Astrocyte (in vitro differentiated cells and primary cell): ENCODE data around the gene PRAC1. TPM values are rescaled to one million over a fixed set of nuclear protein-coding genes. Genes with fewer than 3 reads are reported as not detected.

Experiments used
- DNase-seq: peaks from one replicate; pipeline ENCODE4 v3.0.0-alpha.2; 2010; ENCODE audit warnings: low read depth
- FAIRE-seq: peaks from 2 replicates; lab custom pipeline; 2011; peaks lifted over from hg19 to GRCh38; lab: Jason Lieb, UNC
- H2AFZ ChIP-seq: 2 replicates; pipeline ENCODE4 v1.6.0; 2012; ENCODE audit warnings: low read depth, low read length, inconsistent platforms
- H3K27ac ChIP-seq: 2 replicates; pipeline ENCODE4 v1.5.1; 2011; ENCODE audit warnings: low read depth, low read length, inconsistent platforms
- H3K27me3 ChIP-seq: 2 replicates; pipeline ENCODE4 v1.6.0; 2011; ENCODE audit warnings: low read length, inconsistent platforms; ENCODE audit not compliant: insufficient read depth
- H3K36me3 ChIP-seq: 2 replicates; pipeline ENCODE4 v1.5.1; 2011; ENCODE audit warnings: low read length, inconsistent platforms; ENCODE audit not compliant: insufficient read depth
- H3K4me1 ChIP-seq: 2 replicates; pipeline ENCODE4 v1.5.1; 2011; ENCODE audit warnings: low read length, inconsistent platforms; ENCODE audit not compliant: insufficient read depth
- H3K4me2 ChIP-seq: 2 replicates; pipeline ENCODE4 v1.6.0; 2012; ENCODE audit warnings: low read length, inconsistent platforms
- H3K4me3 ChIP-seq: 2 replicates; pipeline ENCODE4 v1.5.1; 2011; ENCODE audit warnings: low read depth, mild to moderate bottlenecking, low read length, inconsistent platforms; ENCODE audit not compliant: insufficient read depth
- H3K79me2 ChIP-seq: 2 replicates; pipeline ENCODE4 v1.6.0; 2012; ENCODE audit warnings: mild to moderate bottlenecking, low read length, inconsistent platforms; ENCODE audit not compliant: insufficient read depth
- H3K9ac ChIP-seq: 2 replicates; pipeline ENCODE4 v1.6.0; 2012; ENCODE audit warnings: mild to moderate bottlenecking, low read length, inconsistent platforms
- H3K9me3 ChIP-seq: 2 replicates; pipeline ENCODE4 v1.5.1; 2012; ENCODE audit warnings: low read depth, mild to moderate bottlenecking, low read length, inconsistent platforms; ENCODE audit not compliant: insufficient read depth
- H4K20me1 ChIP-seq: 2 replicates; pipeline ENCODE4 v1.6.0; 2012; ENCODE audit warnings: low read length, inconsistent platforms; ENCODE audit not compliant: insufficient read depth
- H3K27ac Mint-ChIP-seq: one replicate; pipeline ENCODE4 v1.8.0; 2021; ENCODE audit warnings: mild to moderate bottlenecking, mixed read lengths; ENCODE audit not compliant: unreplicated experiment
- H3K27me3 Mint-ChIP-seq: one replicate; pipeline ENCODE4 v1.8.0; 2021; ENCODE audit warnings: low read depth, mixed read lengths; ENCODE audit not compliant: unreplicated experiment
- H3K36me3 Mint-ChIP-seq: one replicate; pipeline ENCODE4 v1.8.0; 2021; ENCODE audit warnings: low read depth, mixed read lengths; ENCODE audit not compliant: unreplicated experiment
- H3K4me1 Mint-ChIP-seq: one replicate; pipeline ENCODE4 v1.8.0; 2021; ENCODE audit warnings: low read depth, mixed read lengths; ENCODE audit not compliant: unreplicated experiment
- H3K4me3 Mint-ChIP-seq: one replicate; pipeline ENCODE4 v1.8.0; 2021; ENCODE audit warnings: mild to moderate bottlenecking, moderate library complexity, mixed read lengths; ENCODE audit not compliant: unreplicated experiment
- H3K9me3 Mint-ChIP-seq: one replicate; pipeline ENCODE4 v1.8.0; 2021; ENCODE audit warnings: mild to moderate bottlenecking, mixed read lengths; ENCODE audit not compliant: unreplicated experiment
- EZH2 ChIP-seq: IDR thresholded peaks from 2 replicates; pipeline ENCODE4 v1.6.1; 2012; ENCODE audit warnings: mild to moderate bottlenecking, low read length, inconsistent platforms; ENCODE audit not compliant: insufficient read depth
- total RNA-seq: library from RNA; stranded (reverse); gene quantifications from 2 replicates; pipeline ENCODE4 v1.2.1, GENCODE V29; 2021
- TF ChIP-seq, protein P1 (sequence below): IDR thresholded peaks from 2 replicates; pipeline ENCODE4 v1.5.1; 2011; ENCODE audit warnings: low read depth, mild to moderate bottlenecking, inconsistent platforms, low read length, moderate library complexity; ENCODE audit not compliant: insufficient read depth

The PRAC1 gene
- total RNA-seq, 1 donor from 2014 or later = not detected

DNA sequence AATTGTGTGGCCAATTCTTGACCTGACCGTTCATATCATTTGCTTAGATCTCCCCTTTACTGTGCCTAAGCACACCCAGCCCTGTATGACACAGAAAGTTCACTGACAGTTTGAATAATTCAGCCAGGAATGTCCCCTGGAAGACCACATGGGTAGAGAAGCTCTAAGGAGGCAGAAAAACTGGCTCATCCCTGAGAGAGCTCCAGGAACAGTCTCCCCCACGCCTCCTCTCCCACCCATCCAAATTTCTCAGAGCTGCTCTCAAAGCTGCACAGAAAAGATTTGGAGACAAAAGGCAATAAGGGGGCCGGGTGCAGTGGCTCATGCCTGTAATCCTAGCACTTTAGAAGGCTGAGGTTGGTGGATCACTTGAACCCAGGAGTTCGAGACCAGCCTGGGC is 11.2 kb downstream of the PRAC1 start:
- Histone ChIP-seq H3K4me2 (no peak overlapping the region), H3K79me2 (no peaks in the 10 kb centered on the region), H4K20me1 (no peaks in the 10 kb centered on the region), H3K9me3 (no peaks in the 10 kb centered on the region), H2AFZ (no peak overlapping the region), H3K4me1 (no peaks in the 10 kb centered on the region), H3K36me3 (no peaks in the 10 kb centered on the region), H3K27ac (no peak overlapping the region), H3K4me3 (no peak overlapping the region), H3K27me3 (peaks cover 54% of the 10 kb centered on the region), H3K9ac (no peak overlapping the region)
- FAIRE-seq = no peak
- Mint-ChIP-seq H3K4me1 (no peaks in the 10 kb centered on the region), H3K4me3 (no peak overlapping the region), H3K9me3 (peaks cover 2% of the 10 kb centered on the region), H3K36me3 (peaks cover 2% of the 10 kb centered on the region), H3K27ac (no peak overlapping the region), H3K27me3 (peaks cover 73% of the 10 kb centered on the region)
- TF ChIP-seq, protein P1, sequence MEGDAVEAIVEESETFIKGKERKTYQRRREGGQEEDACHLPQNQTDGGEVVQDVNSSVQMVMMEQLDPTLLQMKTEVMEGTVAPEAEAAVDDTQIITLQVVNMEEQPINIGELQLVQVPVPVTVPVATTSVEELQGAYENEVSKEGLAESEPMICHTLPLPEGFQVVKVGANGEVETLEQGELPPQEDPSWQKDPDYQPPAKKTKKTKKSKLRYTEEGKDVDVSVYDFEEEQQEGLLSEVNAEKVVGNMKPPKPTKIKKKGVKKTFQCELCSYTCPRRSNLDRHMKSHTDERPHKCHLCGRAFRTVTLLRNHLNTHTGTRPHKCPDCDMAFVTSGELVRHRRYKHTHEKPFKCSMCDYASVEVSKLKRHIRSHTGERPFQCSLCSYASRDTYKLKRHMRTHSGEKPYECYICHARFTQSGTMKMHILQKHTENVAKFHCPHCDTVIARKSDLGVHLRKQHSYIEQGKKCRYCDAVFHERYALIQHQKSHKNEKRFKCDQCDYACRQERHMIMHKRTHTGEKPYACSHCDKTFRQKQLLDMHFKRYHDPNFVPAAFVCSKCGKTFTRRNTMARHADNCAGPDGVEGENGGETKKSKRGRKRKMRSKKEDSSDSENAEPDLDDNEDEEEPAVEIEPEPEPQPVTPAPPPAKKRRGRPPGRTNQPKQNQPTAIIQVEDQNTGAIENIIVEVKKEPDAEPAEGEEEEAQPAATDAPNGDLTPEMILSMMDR = no peak
- TF ChIP-seq EZH2 = no peak
- no peak for DNase-seq

DNA sequence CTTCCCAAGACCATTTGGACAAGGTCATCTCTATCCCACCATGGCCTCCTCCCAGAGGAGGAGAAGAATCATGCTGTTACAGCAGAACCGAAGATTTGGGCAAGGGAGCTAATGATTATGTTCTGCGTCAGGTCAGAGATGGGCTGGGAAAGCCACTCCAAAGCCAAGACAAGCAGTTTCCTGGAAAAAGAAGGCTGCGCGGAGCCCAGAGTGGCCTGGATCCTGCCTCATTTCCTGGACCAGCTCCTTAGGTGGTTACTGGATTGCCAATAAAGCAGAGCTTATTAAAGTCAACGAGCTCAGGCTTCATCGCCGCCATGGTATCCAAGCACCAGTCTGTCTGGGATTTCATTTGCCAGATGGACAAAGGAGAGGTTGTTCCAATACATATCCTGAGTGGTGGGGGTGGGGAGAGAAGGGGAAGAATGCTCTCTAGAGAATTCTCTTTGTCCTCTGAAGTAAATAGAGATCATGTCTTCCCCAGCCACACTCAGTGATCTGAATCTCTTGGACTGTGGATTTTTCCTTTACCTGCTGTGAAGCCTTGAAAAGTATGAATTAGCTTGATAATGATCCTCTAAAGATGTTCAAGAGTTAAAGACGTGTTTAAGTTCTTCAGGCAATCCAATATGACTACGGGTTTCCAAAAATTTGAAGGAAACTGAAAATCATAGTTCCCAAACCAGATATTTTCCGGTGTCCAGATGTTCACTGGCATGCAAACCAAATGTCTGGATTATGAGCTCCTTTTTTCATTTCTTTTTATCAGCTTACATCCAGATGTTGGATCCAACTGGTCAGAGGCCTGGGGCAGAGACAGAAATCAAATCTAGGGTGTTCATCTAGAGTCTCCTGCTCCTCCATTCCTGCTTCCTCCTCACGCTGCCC is 17.7 kb downstream of the PRAC1 start:
- Histone ChIP-seq H2AFZ (no peak overlapping the region), H3K4me2 (no peak overlapping the region), H4K20me1 (no peaks in the 10 kb centered on the region), H3K27ac (no peak overlapping the region), H3K79me2 (no peaks in the 10 kb centered on the region), H3K9ac (no peak overlapping the region), H3K36me3 (no peaks in the 10 kb centered on the region), H3K4me1 (no peaks in the 10 kb centered on the region), H3K9me3 (no peaks in the 10 kb centered on the region), H3K4me3 (no peak overlapping the region), H3K27me3 (peaks cover 52% of the 10 kb centered on the region)
- Mint-ChIP-seq H3K9me3 (peaks cover 2% of the 10 kb centered on the region), H3K4me1 (no peaks in the 10 kb centered on the region), H3K27ac (no peak overlapping the region), H3K36me3 (peaks cover 2% of the 10 kb centered on the region), H3K4me3 (no peak overlapping the region), H3K27me3 (peaks cover 71% of the 10 kb centered on the region)
- DNase-seq (no peak), FAIRE-seq (no peak)
- TF ChIP-seq EZH2 = no peak
- TF ChIP-seq, protein P1 = no peak

DNA sequence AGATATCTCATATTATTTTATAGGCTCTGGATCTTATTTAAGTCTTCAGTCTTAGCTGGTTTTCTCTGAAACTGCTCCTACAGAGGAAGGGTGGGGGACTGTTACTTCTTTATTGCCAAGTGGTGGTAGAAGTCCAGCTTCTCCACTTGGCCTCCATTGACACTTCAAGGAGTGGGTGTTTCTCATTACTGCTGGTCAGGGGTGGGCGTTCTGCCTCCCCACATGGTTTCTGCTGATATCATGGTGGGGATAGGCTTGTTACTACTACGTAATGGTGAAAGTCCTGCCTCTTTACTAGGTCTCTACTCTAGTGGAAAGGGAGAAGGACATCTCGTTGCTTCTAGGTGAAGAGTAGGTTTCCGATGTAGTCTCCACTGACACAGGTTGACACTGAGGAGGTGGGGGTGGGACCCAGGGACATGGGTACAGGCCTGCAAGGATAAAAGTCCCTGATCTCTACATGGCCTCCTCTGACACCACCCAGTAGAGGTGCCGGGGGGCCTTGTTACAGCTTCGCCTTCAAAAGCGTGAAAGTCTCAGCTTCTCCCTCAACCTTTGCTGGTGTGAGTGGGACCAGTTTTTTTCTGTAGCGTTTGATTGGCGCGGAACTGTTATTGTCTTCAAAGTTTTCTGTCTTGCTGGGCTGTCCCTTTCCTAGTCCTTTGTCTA is 20.3 kb downstream of the PRAC1 start:
- H3K79me2 ChIP-seq = no peaks in the 10 kb centered on the region
- no peak overlapping the region for H3K27ac Mint-ChIP-seq
- H3K9me3 ChIP-seq = no peaks in the 10 kb centered on the region
- no peaks in the 10 kb centered on the region for H3K36me3 ChIP-seq
- no peak overlapping the region for H2AFZ ChIP-seq
- no peak for FAIRE-seq
- TF ChIP-seq, protein P1 = no peak
- no peak for TF ChIP-seq EZH2
- no peak overlapping the region for H3K4me3 ChIP-seq
- H3K27me3 Mint-ChIP-seq = peaks cover 62% of the 10 kb centered on the region
- peaks cover 36% of the 10 kb centered on the region for H3K27me3 ChIP-seq
- H3K4me3 Mint-ChIP-seq = no peak overlapping the region
- H3K4me1 ChIP-seq = no peaks in the 10 kb centered on the region
- H4K20me1 ChIP-seq = no peaks in the 10 kb centered on the region
- H3K4me1 Mint-ChIP-seq = no peaks in the 10 kb centered on the region
- no peak overlapping the region for H3K9ac ChIP-seq
- no peak for DNase-seq
- H3K27ac ChIP-seq = no peak overlapping the region
- H3K9me3 Mint-ChIP-seq = no peaks in the 10 kb centered on the region
- no peak overlapping the region for H3K4me2 ChIP-seq
- no peaks in the 10 kb centered on the region for H3K36me3 Mint-ChIP-seq
